B cell (primary cell): ENCODE results near the gene UTY. TPM values are rescaled to one million over a fixed set of nuclear protein-coding genes. Genes with fewer than 3 reads are reported as not detected.

Source experiments
- ATAC-seq: fragments of 200-7000 bp; cut with Tn5 transposase; one replicate; pipeline ENCODE4 v1.10.0; 2021; ENCODE audit warnings: low read depth, mild to moderate bottlenecking, moderate number of reproducible peaks, moderate library complexity
- CTCF ChIA-PET: fragments of 350-600 bp; sonication (Branson Sonifier 250); formaldehyde crosslinking; loops from one replicate; lab custom pipeline; 2021; ENCODE audit warnings: antibody characterized with exemption, inconsistent platforms; lab: Charles Lee
- POLR2A ChIA-PET: fragments of 350-600 bp; sonication (Branson Sonifier 250); formaldehyde crosslinking; loops from one replicate; lab custom pipeline; 2021; ENCODE audit warnings: antibody characterized with exemption; lab: Charles Lee
- DNase-seq: peaks from one replicate; pipeline ENCODE4 v3.0.0; 2013
- H2AFZ ChIP-seq: 2 replicates; pipeline ENCODE4 v1.6.1; 2012; ENCODE audit warnings: mild to moderate bottlenecking, low read depth, low read length; ENCODE audit not compliant: insufficient read depth, poor library complexity, severe bottlenecking
- H3K27ac ChIP-seq, 2 donors: 1 replicate in 1 of 2; 2 replicates in 1 of 2; pipeline ENCODE4 v1.5.1; 2012 to 2013; ENCODE audit warnings: low read length in 2 of 2, mild to moderate bottlenecking in 2 of 2, moderate library complexity in 1 of 2
- H3K27me3 ChIP-seq, 4 experiments: fragments of 200-600 bp in 1 of 4; sonication (generic) in 1 of 4; replicated peaks in 1 of 4; 1 replicate in 2 of 4; 2 replicates in 2 of 4; pipeline versions ENCODE4 v1.6.1 to v1.7.0; 2013 to 2016; ENCODE audit warnings: low read length in 3 of 4, mild to moderate bottlenecking in 2 of 4, mixed read lengths in 1 of 4, moderate library complexity in 1 of 4; ENCODE audit not compliant: insufficient read depth in 4 of 4, control insufficient read depth in 3 of 4; ENCODE audit errors: control extremely low read depth in 1 of 4
- H3K36me3 ChIP-seq, 2 experiments: replicated peaks in 1 of 2; 1 replicate in 1 of 2; 2 replicates in 1 of 2; pipeline versions ENCODE4 v1.6.1 to v1.7.1; 2013; ENCODE audit warnings: low read length in 1 of 2; ENCODE audit not compliant: insufficient read depth in 2 of 2, control insufficient read depth in 1 of 2; ENCODE audit errors: control extremely low read depth in 1 of 2, extremely low read depth in 1 of 2
- H3K4me1 ChIP-seq, 2 donors: fragments of 200-600 bp in 1 of 2; sonication (generic) in 1 of 2; 1 replicate in 1 of 2; 2 replicates in 1 of 2; pipeline versions ENCODE4 v1.5.1 to v1.6.1; 2013 to 2017; ENCODE audit warnings: low read length in 2 of 2; ENCODE audit not compliant: control insufficient read depth in 2 of 2, insufficient read depth in 2 of 2
- H3K4me2 ChIP-seq: replicated peaks from 2 replicates; pipeline ENCODE3; 2012; ENCODE audit warnings: mild to moderate bottlenecking, low read depth, low read length; ENCODE audit not compliant: poor library complexity, severe bottlenecking
- H3K4me3 ChIP-seq, 5 experiments: fragments of 200-600 bp in 1 of 5; sonication (generic) in 1 of 5; 1 replicate in 3 of 5; 2 replicates in 2 of 5; pipeline versions ENCODE4 v1.5.1 to v1.7.0; 2011 to 2016; ENCODE audit warnings: low read length in 4 of 5, mild to moderate bottlenecking in 4 of 5, low read depth in 2 of 5, control low read depth in 1 of 5, moderate library complexity in 1 of 5; ENCODE audit not compliant: insufficient read depth in 1 of 5; ENCODE audit errors: control extremely low read depth in 1 of 5, extremely low read depth in 1 of 5
- H3K79me2 ChIP-seq: fragments of 200-600 bp; sonication (generic); one replicate; pipeline ENCODE4 v1.6.0; 2016; ENCODE audit warnings: low read length; ENCODE audit not compliant: control insufficient read depth, insufficient read depth
- H3K9ac ChIP-seq: fragments of 200-600 bp; sonication (generic); 2 replicates; pipeline ENCODE4 v1.6.1; 2017; ENCODE audit warnings: mild to moderate bottlenecking, low read length, moderate library complexity
- H3K9me3 ChIP-seq, 3 donors: one replicate each; pipeline versions ENCODE4 v1.6.1 to v1.7.1; 2013; ENCODE audit warnings: low read length in 2 of 3; ENCODE audit not compliant: control insufficient read depth in 2 of 3, insufficient read depth in 1 of 3; ENCODE audit errors: control extremely low read depth in 1 of 3
- H4K20me1 ChIP-seq: 2 replicates; pipeline ENCODE4 v1.6.0; 2012; ENCODE audit warnings: mild to moderate bottlenecking, low read length; ENCODE audit not compliant: insufficient read depth, control insufficient read depth, poor library complexity, severe bottlenecking
- H3K27ac Mint-ChIP-seq: one replicate; pipeline ENCODE4 v1.8.0; 2021; ENCODE audit warnings: mixed read lengths
- H3K27me3 Mint-ChIP-seq: one replicate; pipeline ENCODE4 v1.8.0; 2021; ENCODE audit warnings: mixed read lengths
- H3K4me1 Mint-ChIP-seq: one replicate; pipeline ENCODE4 v1.8.0; 2021; ENCODE audit warnings: mixed read lengths
- H3K4me3 Mint-ChIP-seq: one replicate; pipeline ENCODE4 v1.8.0; 2021; ENCODE audit warnings: mixed read lengths
- H3K9me3 Mint-ChIP-seq: one replicate; pipeline ENCODE4 v1.8.0; 2022; ENCODE audit warnings: mixed read lengths; ENCODE audit not compliant: insufficient read depth
- CTCF ChIP-seq: fragments of 200-600 bp; IDR thresholded peaks from one replicate; pipeline ENCODE4 v1.8.0; 2022; ENCODE audit warnings: antibody characterized with exemption, mild to moderate bottlenecking
- EZH2 ChIP-seq: IDR thresholded peaks from 2 replicates; pipeline ENCODE4 v1.6.1; 2012; ENCODE audit warnings: borderline replicate concordance, low read depth, mild to moderate bottlenecking, moderate library complexity, low read length; ENCODE audit not compliant: insufficient read depth, poor library complexity, severe bottlenecking
- WGBS: methylation state at CpG from one replicate; pipeline ENCODE4 v1.1.5; 2013; ENCODE audit warnings: missing lambda C conversion rate; ENCODE audit not compliant: insufficient coverage; 5-methylcytosine and 5-hydroxymethylcytosine counted together
- intact Hi-C: fragments of 100-400 bp; cut with micrococcal nuclease; formaldehyde crosslinking; loops from one replicate; pipeline ENCODE4 v1.10.0; 2022
- polyA plus RNA-seq: library from polyadenylated mRNA; depleted of rRNA; stranded (reverse); fragments of >200 nt; gene quantifications from 2 replicates; pipeline ENCODE4 v1.2.3, GENCODE V29; 2012
- total RNA-seq, 2 donors: library from RNA; stranded (reverse); fragments of 120-200 nt in 1 of 2; gene quantifications; 1 replicate in 1 of 2; 2 replicates in 1 of 2; pipeline versions ENCODE4 v1.2.3 to v1.2.4, GENCODE V29; 2013 to 2022

Gene UTY
- total and polyA plus RNA-seq, 2 donors (not counting 1 experiment from before 2014, with no cell fraction given), result 112 TPM; not detected in 1

- no peak overlapping the region for H3K4me2 ChIP-seq
- Mint-ChIP-seq H3K4me1 (no peaks in the 10 kb centered on the region), H3K4me3 (no peak overlapping the region), H3K27ac (no peak overlapping the region), H3K9me3 (no peaks in the 10 kb centered on the region), H3K27me3 (no peaks in the 10 kb centered on the region)
- peaks cover 0 to 4% of the 10 kb centered on the region in 2 experiments for H3K36me3 ChIP-seq
- no peak overlapping the region for H2AFZ ChIP-seq
- POLR2A ChIA-PET, result no interaction called here
- CTCF ChIA-PET, result no interaction called here
- H3K27ac ChIP-seq, result no peak overlapping the region
- ATAC-seq, result no peak
- H3K79me2 ChIP-seq, result no peaks in the 10 kb centered on the region
- no peak overlapping the region for H3K9ac ChIP-seq
- intact Hi-C loops, result no loop called here
- TF ChIP-seq EZH2 (no peak), CTCF (no peak)
- no peaks in the 10 kb centered on the region for H3K27me3 ChIP-seq
- no peak for DNase-seq
- H4K20me1 ChIP-seq, result no peaks in the 10 kb centered on the region
- H3K4me3 ChIP-seq, result no peak overlapping the region
- no peaks in the 10 kb centered on the region for H3K9me3 ChIP-seq
- no peaks in the 10 kb centered on the region for H3K4me1 ChIP-seq
These were observed 229.4 kb downstream of the UTY start for GRCh38 chrY:13250421-13250820.

GRCh38 chrY:13243716-13244115 lies 236.1 kb downstream of the UTY start:
- WGBS, result no CpG with 5 or more reads among the region's 5 CpGs
- ATAC-seq, result no peak
- ChIA-PET CTCF (no interaction called here), POLR2A (no interaction called here)
- Histone ChIP-seq H3K4me2 (no peak overlapping the region), H3K9me3 (no peaks in the 10 kb centered on the region), H2AFZ (no peak overlapping the region), H3K4me3 (no peak overlapping the region), H3K27ac (no peak overlapping the region), H3K27me3 (no peaks in the 10 kb centered on the region), H3K9ac (no peak overlapping the region), H3K36me3 (peaks cover 0 to 5% of the 10 kb centered on the region in 2 experiments), H4K20me1 (no peaks in the 10 kb centered on the region), H3K4me1 (no peaks in the 10 kb centered on the region), H3K79me2 (no peaks in the 10 kb centered on the region)
- no peaks in the 10 kb centered on the region for H3K27me3 Mint-ChIP-seq
- H3K4me3 Mint-ChIP-seq, result no peak overlapping the region
- no peak for TF ChIP-seq EZH2
- TF ChIP-seq CTCF, result no peak
- H3K9me3 Mint-ChIP-seq, result no peaks in the 10 kb centered on the region
- intact Hi-C loops, result no loop called here
- no peak overlapping the region for H3K27ac Mint-ChIP-seq
- DNase-seq, result no peak
- no peaks in the 10 kb centered on the region for H3K4me1 Mint-ChIP-seq
